ENCODE measurements around the gene FOXN1.

DNA sequence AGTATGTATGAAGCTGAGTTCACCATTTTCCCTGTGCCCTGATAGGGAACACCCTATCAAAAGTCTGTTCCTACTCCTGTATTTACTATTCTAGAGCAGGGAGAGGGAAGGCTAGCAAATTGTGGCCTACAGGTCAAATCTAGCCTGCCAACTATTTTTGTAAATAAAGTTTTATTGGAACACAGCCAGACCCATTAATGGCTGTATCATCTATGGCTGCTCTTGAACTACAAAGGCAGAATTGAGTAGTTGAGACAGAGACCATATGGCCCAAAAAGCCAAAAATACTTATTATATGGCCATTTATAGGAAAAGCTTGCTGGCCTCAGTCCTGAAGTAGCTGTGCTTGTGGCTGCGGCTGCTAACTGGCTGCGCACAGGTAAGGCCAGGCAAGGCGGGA is 74.8 kb downstream of the FOXN1 start:
- no peak for TF ChIP-seq POLR2A (IDR thresholded peaks at IDR 0.05)
- TF ChIP-seq, protein P1, sequence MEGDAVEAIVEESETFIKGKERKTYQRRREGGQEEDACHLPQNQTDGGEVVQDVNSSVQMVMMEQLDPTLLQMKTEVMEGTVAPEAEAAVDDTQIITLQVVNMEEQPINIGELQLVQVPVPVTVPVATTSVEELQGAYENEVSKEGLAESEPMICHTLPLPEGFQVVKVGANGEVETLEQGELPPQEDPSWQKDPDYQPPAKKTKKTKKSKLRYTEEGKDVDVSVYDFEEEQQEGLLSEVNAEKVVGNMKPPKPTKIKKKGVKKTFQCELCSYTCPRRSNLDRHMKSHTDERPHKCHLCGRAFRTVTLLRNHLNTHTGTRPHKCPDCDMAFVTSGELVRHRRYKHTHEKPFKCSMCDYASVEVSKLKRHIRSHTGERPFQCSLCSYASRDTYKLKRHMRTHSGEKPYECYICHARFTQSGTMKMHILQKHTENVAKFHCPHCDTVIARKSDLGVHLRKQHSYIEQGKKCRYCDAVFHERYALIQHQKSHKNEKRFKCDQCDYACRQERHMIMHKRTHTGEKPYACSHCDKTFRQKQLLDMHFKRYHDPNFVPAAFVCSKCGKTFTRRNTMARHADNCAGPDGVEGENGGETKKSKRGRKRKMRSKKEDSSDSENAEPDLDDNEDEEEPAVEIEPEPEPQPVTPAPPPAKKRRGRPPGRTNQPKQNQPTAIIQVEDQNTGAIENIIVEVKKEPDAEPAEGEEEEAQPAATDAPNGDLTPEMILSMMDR (IDR thresholded peaks at IDR 0.05): no peak
